HCT116 (cell line): ENCODE results near the gene DOCK1.

Source experiments
- CTCF ChIP-seq, 3 experiments: fragments of 200-600 bp in 1 of 3; sonication (generic) in 1 of 3; IDR thresholded peaks in 2 of 3; conservative IDR thresholded peaks in 1 of 3; 2 replicates each; pipeline ENCODE4 v1.5.1; 2012 to 2017; ENCODE audit warnings: low read depth in 2 of 3, low read length in 2 of 3, antibody characterized with exemption in 1 of 3, borderline replicate concordance in 1 of 3, control low read depth in 1 of 3, mild to moderate bottlenecking in 1 of 3, mixed read lengths in 1 of 3, mixed run types in 1 of 3, moderate library complexity in 1 of 3; ENCODE audit not compliant: insufficient read depth in 1 of 3
- POLR2A ChIP-seq: IDR thresholded peaks from 2 replicates; pipeline ENCODE4 v1.7.0; 2011; ENCODE audit warnings: borderline replicate concordance; ENCODE audit not compliant: insufficient read depth, insufficient read length; ENCODE audit errors: extremely low read depth

GRCh38 chr10:127358337-127358736 is 453.1 kb downstream of the DOCK1 start:
- TF ChIP-seq CTCF (IDR thresholded peaks at IDR 0.05 in 2 of 3, conservative IDR thresholded peaks at IDR 0.05 in 1 of 3; ENCODE audit: borderline replicate concordance in 1 of 3, insufficient read depth in 1 of 3, low read depth in 2 of 3, low read length in 2 of 3) (no peak), POLR2A (no peak)
